Neural progenitor cell (in vitro differentiated cells): ENCODE data around the gene COL7A1.

Experiments
- EZH2 ChIP-seq: fragments of 200-600 bp; sonication (generic); IDR thresholded peaks from 2 replicates; pipeline ENCODE4 v1.6.1; 2017; ENCODE audit warnings: antibody characterized with exemption, mild to moderate bottlenecking, moderate library complexity
- TF ChIP-seq, protein P1 (sequence below): fragments of 200-600 bp; sonication (generic); IDR thresholded peaks from 2 replicates; pipeline ENCODE4 v1.5.1; 2017; ENCODE audit warnings: antibody characterized with exemption, mild to moderate bottlenecking

DNA sequence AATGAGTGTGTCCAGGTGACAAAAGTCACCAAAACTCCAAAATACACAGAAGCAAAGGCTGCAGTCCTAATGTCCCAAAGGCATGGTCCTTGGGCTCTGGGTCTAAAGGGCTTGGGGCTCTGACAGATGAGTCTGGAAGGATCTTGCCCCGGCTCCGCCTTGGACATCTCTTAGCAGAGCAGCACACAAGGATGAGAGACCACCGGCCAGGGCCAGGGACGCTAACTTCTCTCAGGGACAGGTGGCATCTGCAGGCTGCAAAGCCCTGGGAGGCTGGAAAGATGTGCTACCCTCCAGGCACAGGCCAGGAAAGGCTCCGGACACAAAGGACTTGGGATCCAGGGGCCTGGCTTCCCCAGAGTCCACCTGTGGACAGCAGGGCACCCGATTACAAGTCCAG lies 77.1 kb downstream of the COL7A1 start:
- TF ChIP-seq, protein P1, sequence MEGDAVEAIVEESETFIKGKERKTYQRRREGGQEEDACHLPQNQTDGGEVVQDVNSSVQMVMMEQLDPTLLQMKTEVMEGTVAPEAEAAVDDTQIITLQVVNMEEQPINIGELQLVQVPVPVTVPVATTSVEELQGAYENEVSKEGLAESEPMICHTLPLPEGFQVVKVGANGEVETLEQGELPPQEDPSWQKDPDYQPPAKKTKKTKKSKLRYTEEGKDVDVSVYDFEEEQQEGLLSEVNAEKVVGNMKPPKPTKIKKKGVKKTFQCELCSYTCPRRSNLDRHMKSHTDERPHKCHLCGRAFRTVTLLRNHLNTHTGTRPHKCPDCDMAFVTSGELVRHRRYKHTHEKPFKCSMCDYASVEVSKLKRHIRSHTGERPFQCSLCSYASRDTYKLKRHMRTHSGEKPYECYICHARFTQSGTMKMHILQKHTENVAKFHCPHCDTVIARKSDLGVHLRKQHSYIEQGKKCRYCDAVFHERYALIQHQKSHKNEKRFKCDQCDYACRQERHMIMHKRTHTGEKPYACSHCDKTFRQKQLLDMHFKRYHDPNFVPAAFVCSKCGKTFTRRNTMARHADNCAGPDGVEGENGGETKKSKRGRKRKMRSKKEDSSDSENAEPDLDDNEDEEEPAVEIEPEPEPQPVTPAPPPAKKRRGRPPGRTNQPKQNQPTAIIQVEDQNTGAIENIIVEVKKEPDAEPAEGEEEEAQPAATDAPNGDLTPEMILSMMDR = no peak
- TF ChIP-seq EZH2 = no peak
